Measurements from ENCODE around the gene NRG3. TPM values are rescaled to one million over a fixed set of nuclear protein-coding genes. Genes with fewer than 3 reads are reported as not detected.
"Not testable (repeated sequence)": the region's sequence is repeated elsewhere in the genome, so short reads cannot be mapped to it uniquely, and the experiment has no call there.

The NRG3 gene
- total RNA-seq, 1 donor from 2014 or later, result not detected

- FAIRE-seq (no peak), DNase-seq (ENCODE audit: low read depth) (peak; percentile 2)
- Histone ChIP-seq H3K36me3 (ENCODE audit: control insufficient read depth, insufficient read depth, low read length) (no peaks in the 10 kb centered on the region), H3K27me3 (ENCODE audit: control insufficient read depth, insufficient read depth, low read length) (no peaks in the 10 kb centered on the region), H3K4me3 (ENCODE audit: low read depth, low read length) (no peak overlapping the region)
- TF ChIP-seq, protein P1, sequence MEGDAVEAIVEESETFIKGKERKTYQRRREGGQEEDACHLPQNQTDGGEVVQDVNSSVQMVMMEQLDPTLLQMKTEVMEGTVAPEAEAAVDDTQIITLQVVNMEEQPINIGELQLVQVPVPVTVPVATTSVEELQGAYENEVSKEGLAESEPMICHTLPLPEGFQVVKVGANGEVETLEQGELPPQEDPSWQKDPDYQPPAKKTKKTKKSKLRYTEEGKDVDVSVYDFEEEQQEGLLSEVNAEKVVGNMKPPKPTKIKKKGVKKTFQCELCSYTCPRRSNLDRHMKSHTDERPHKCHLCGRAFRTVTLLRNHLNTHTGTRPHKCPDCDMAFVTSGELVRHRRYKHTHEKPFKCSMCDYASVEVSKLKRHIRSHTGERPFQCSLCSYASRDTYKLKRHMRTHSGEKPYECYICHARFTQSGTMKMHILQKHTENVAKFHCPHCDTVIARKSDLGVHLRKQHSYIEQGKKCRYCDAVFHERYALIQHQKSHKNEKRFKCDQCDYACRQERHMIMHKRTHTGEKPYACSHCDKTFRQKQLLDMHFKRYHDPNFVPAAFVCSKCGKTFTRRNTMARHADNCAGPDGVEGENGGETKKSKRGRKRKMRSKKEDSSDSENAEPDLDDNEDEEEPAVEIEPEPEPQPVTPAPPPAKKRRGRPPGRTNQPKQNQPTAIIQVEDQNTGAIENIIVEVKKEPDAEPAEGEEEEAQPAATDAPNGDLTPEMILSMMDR (IDR thresholded peaks at IDR 0.05; ENCODE audit: insufficient read depth, low read length, severe bottlenecking), result no peak
Observed at GRCh38 chr10:82674036-82674435, 799.0 kb downstream of the NRG3 start.

GRCh38 chr10:82677932-82678331 lies 802.9 kb downstream of the NRG3 start:
- not testable (repeated sequence) for H3K4me3 ChIP-seq (ENCODE audit: low read depth, low read length); H3K27me3 ChIP-seq (ENCODE audit: control insufficient read depth, insufficient read depth, low read length); FAIRE-seq; H3K36me3 ChIP-seq (ENCODE audit: control insufficient read depth, insufficient read depth, low read length); DNase-seq (ENCODE audit: low read depth)

GRCh38 chr10:82678451-82678850 lies 803.5 kb downstream of the NRG3 start:
- H3K36me3 ChIP-seq (ENCODE audit: control insufficient read depth, insufficient read depth, low read length); FAIRE-seq; H3K4me3 ChIP-seq (ENCODE audit: low read depth, low read length); H3K27me3 ChIP-seq (ENCODE audit: control insufficient read depth, insufficient read depth, low read length); DNase-seq (ENCODE audit: low read depth): not testable (repeated sequence)

GRCh38 chr10:82680608-82681007 lies 805.6 kb downstream of the NRG3 start:
- H3K36me3 ChIP-seq (ENCODE audit: control insufficient read depth, insufficient read depth, low read length), result no peaks in the 10 kb centered on the region
- TF ChIP-seq, protein P1 (IDR thresholded peaks at IDR 0.05; ENCODE audit: insufficient read depth, low read length, severe bottlenecking), result no peak
- H3K27me3 ChIP-seq (ENCODE audit: control insufficient read depth, insufficient read depth, low read length), result no peaks in the 10 kb centered on the region
- no peak for DNase-seq (ENCODE audit: low read depth)
- FAIRE-seq, result no peak
- no peak overlapping the region for H3K4me3 ChIP-seq (ENCODE audit: low read depth, low read length)

- no peak for FAIRE-seq
Observed at GRCh38 chr10:82683945-82684344, 809.0 kb downstream of the NRG3 start.

DNA sequence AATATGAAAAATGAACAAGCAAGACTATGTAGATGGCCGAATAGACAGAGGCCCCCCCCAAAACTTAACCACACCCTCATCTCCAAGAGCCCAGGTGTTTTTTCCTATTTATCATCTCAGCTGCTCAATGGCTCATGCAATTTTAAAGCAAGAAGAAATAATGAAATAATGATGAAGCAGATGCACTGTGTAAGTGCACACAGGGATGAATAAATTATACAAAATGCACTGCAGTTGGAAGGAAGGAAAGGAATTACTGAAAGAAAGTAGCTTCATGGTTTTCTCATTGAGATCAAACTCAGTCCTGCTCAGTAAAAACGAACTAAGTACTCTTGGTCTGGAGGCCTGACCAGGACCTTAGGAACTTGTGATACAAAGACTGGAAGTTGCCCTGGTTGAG lies 810.1 kb downstream of the NRG3 start:
- no peaks in the 10 kb centered on the region for H3K36me3 ChIP-seq (ENCODE audit: control insufficient read depth, insufficient read depth, low read length)
- no peaks in the 10 kb centered on the region for H3K27me3 ChIP-seq (ENCODE audit: control insufficient read depth, insufficient read depth, low read length)
- FAIRE-seq (no peak), DNase-seq (ENCODE audit: low read depth) (no peak)
- TF ChIP-seq, protein P1 (IDR thresholded peaks at IDR 0.05; ENCODE audit: insufficient read depth, low read length, severe bottlenecking), result no peak
- H3K4me3 ChIP-seq (ENCODE audit: low read depth, low read length), result no peak overlapping the region

More at GRCh38 chr10:82683945-82684344, 809.0 kb downstream of the NRG3 start:
- TF ChIP-seq, protein P1 (IDR thresholded peaks at IDR 0.05; ENCODE audit: insufficient read depth, low read length, severe bottlenecking), result no peak
- no peak for DNase-seq (ENCODE audit: low read depth)
- Histone ChIP-seq H3K4me3 (ENCODE audit: low read depth, low read length) (no peak overlapping the region), H3K27me3 (ENCODE audit: control insufficient read depth, insufficient read depth, low read length) (no peaks in the 10 kb centered on the region), H3K36me3 (ENCODE audit: control insufficient read depth, insufficient read depth, low read length) (no peaks in the 10 kb centered on the region)

DNA sequence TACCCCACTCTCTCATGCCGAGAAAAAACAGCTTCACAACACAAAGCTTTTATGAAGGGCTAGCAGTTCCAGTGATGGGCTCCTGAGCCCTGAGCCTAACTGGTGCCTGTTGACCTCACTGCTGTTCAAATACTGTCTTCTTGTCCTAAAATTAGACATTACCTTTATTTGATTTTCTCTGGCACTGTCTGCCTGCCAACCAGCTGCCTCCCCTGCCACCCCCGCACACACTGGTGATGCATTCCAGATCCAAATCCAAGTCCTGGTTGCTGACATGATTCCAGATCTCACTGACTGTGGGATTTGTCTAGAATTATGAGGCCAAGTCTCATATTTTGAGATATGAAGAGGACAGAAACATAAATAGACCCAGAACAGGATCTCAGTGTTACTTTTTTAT lies 816.2 kb downstream of the NRG3 start:
- DNase-seq (ENCODE audit: low read depth) (no peak), FAIRE-seq (no peak)
- TF ChIP-seq, protein P1 (IDR thresholded peaks at IDR 0.05; ENCODE audit: insufficient read depth, low read length, severe bottlenecking), result no peak
- Histone ChIP-seq H3K27me3 (ENCODE audit: control insufficient read depth, insufficient read depth, low read length) (no peaks in the 10 kb centered on the region), H3K36me3 (ENCODE audit: control insufficient read depth, insufficient read depth, low read length) (no peaks in the 10 kb centered on the region), H3K4me3 (ENCODE audit: low read depth, low read length) (no peak overlapping the region)
